IPS-15b (cell line): ENCODE data around the gene SFMBT1.

Experiments
- H3K27me3 ChIP-seq: one replicate; pipeline ENCODE4 v1.6.1; 2013; ENCODE audit warnings: low read length; ENCODE audit not compliant: control insufficient read depth, insufficient read depth
- H3K36me3 ChIP-seq: one replicate; pipeline ENCODE4 v1.6.1; 2013; ENCODE audit warnings: low read length; ENCODE audit not compliant: control insufficient read depth, insufficient read depth
- H3K4me1 ChIP-seq: one replicate; pipeline ENCODE4 v1.6.1; 2013; ENCODE audit warnings: mild to moderate bottlenecking, low read length; ENCODE audit not compliant: control insufficient read depth, insufficient read depth
- H3K4me3 ChIP-seq: one replicate; pipeline ENCODE4 v1.5.1; 2013; ENCODE audit warnings: low read depth, low read length
- H3K9ac ChIP-seq: one replicate; pipeline ENCODE4 v1.6.1; 2013; ENCODE audit warnings: low read depth, mild to moderate bottlenecking, low read length
- H3K9me3 ChIP-seq: one replicate; pipeline ENCODE4 v1.6.1; 2013; ENCODE audit warnings: mild to moderate bottlenecking, low read length; ENCODE audit not compliant: control insufficient read depth, insufficient read depth

SFMBT1 gene

GRCh38 chr3:53045518-53046170, at the start of gene SFMBT1:
TSS of gene SFMBT1 (minus strand) at chr3:53046073. CDS start at chr3:52969128, 76,945 bp downstream.
- H3K27me3 ChIP-seq: peaks cover 32% of the 10 kb centered on the region
- no peaks in the 10 kb centered on the region for H3K36me3 ChIP-seq
- H3K9me3 ChIP-seq: no peaks in the 10 kb centered on the region
- peak within 1 kb of the TSS; percentile 74 for H3K4me3 ChIP-seq
- H3K4me1 ChIP-seq: no peaks in the 10 kb centered on the region
- peak within 1 kb of the TSS; percentile 12 for H3K9ac ChIP-seq

- Histone ChIP-seq H3K27me3 (no peaks in the 10 kb centered on the region), H3K36me3 (peaks cover 4% of the 10 kb centered on the region), H3K9me3 (no peaks in the 10 kb centered on the region), H3K9ac (no peak overlapping the region), H3K4me1 (no peaks in the 10 kb centered on the region), H3K4me3 (no peak overlapping the region)
Observed at GRCh38 chr3:53092942-53093341, 47.1 kb upstream of the SFMBT1 start.

GRCh38 chr3:53092216-53092615, 46.3 kb upstream of the SFMBT1 start:
- no peak overlapping the region for H3K9ac ChIP-seq
- no peaks in the 10 kb centered on the region for H3K4me1 ChIP-seq
- H3K9me3 ChIP-seq: no peaks in the 10 kb centered on the region
- peaks cover 4% of the 10 kb centered on the region for H3K36me3 ChIP-seq
- H3K27me3 ChIP-seq: no peaks in the 10 kb centered on the region
- H3K4me3 ChIP-seq: no peak overlapping the region

- Histone ChIP-seq H3K9ac (no peak overlapping the region), H3K9me3 (no peaks in the 10 kb centered on the region), H3K4me1 (no peaks in the 10 kb centered on the region), H3K36me3 (peaks cover 4% of the 10 kb centered on the region), H3K27me3 (no peaks in the 10 kb centered on the region), H3K4me3 (no peak overlapping the region)
Observed at GRCh38 chr3:53091011-53091410, 45.1 kb upstream of the SFMBT1 start.

GRCh38 chr3:53089511-53089910, 43.6 kb upstream of the SFMBT1 start:
- H3K9ac ChIP-seq: no peak overlapping the region
- H3K4me3 ChIP-seq: no peak overlapping the region
- H3K36me3 ChIP-seq: peaks cover 4% of the 10 kb centered on the region
- H3K27me3 ChIP-seq: no peaks in the 10 kb centered on the region
- H3K4me1 ChIP-seq: no peaks in the 10 kb centered on the region
- no peaks in the 10 kb centered on the region for H3K9me3 ChIP-seq

GRCh38 chr3:53085476-53085875, 39.6 kb upstream of the SFMBT1 start:
- no peaks in the 10 kb centered on the region for H3K36me3 ChIP-seq
- H3K4me3 ChIP-seq: no peak overlapping the region
- H3K27me3 ChIP-seq: no peaks in the 10 kb centered on the region
- H3K9me3 ChIP-seq: no peaks in the 10 kb centered on the region
- H3K4me1 ChIP-seq: no peaks in the 10 kb centered on the region
- no peak overlapping the region for H3K9ac ChIP-seq

- Histone ChIP-seq H3K4me1 (no peaks in the 10 kb centered on the region), H3K27me3 (no peaks in the 10 kb centered on the region), H3K9ac (no peak overlapping the region), H3K9me3 (no peaks in the 10 kb centered on the region), H3K4me3 (no peak overlapping the region), H3K36me3 (no peaks in the 10 kb centered on the region)
Observed at GRCh38 chr3:53084310-53085001, 38.6 kb upstream of the SFMBT1 start.

GRCh38 chr3:53083949-53084309, 38.1 kb upstream of the SFMBT1 start:
- Histone ChIP-seq H3K4me3 (no peak overlapping the region), H3K9ac (no peak overlapping the region), H3K36me3 (no peaks in the 10 kb centered on the region), H3K4me1 (no peaks in the 10 kb centered on the region), H3K27me3 (no peaks in the 10 kb centered on the region), H3K9me3 (no peaks in the 10 kb centered on the region)

GRCh38 chr3:53083521-53083920, 37.6 kb upstream of the SFMBT1 start:
- no peaks in the 10 kb centered on the region for H3K4me1 ChIP-seq
- no peaks in the 10 kb centered on the region for H3K36me3 ChIP-seq
- no peak overlapping the region for H3K9ac ChIP-seq
- H3K9me3 ChIP-seq: no peaks in the 10 kb centered on the region
- H3K4me3 ChIP-seq: no peak overlapping the region
- H3K27me3 ChIP-seq: no peaks in the 10 kb centered on the region

GRCh38 chr3:53082736-53083135, 36.9 kb upstream of the SFMBT1 start:
- Histone ChIP-seq H3K9ac (no peak overlapping the region), H3K4me3 (no peak overlapping the region), H3K36me3 (no peaks in the 10 kb centered on the region), H3K4me1 (no peaks in the 10 kb centered on the region), H3K27me3 (no peaks in the 10 kb centered on the region), H3K9me3 (no peaks in the 10 kb centered on the region)

- no peak overlapping the region for H3K9ac ChIP-seq
- H3K4me3 ChIP-seq: no peak overlapping the region
- H3K27me3 ChIP-seq: no peaks in the 10 kb centered on the region
- no peaks in the 10 kb centered on the region for H3K4me1 ChIP-seq
- H3K9me3 ChIP-seq: no peaks in the 10 kb centered on the region
- H3K36me3 ChIP-seq: no peaks in the 10 kb centered on the region
Observed at GRCh38 chr3:53081318-53081717, 35.4 kb upstream of the SFMBT1 start.

- H3K27me3 ChIP-seq: no peaks in the 10 kb centered on the region
- no peak overlapping the region for H3K4me3 ChIP-seq
- no peak overlapping the region for H3K9ac ChIP-seq
- H3K36me3 ChIP-seq: no peaks in the 10 kb centered on the region
- no peaks in the 10 kb centered on the region for H3K4me1 ChIP-seq
- H3K9me3 ChIP-seq: no peaks in the 10 kb centered on the region
Observed at GRCh38 chr3:53080612-53081205, 34.8 kb upstream of the SFMBT1 start.
